ENCODE results near the gene PREX1. TPM values are rescaled to one million over a fixed set of nuclear protein-coding genes. Genes with fewer than 3 reads are reported as not detected.

The PREX1 gene
- total RNA-seq, 1 donor from 2014 or later, result 11.2 TPM

GRCh38 chr20:48850257-48850976, 22.6 kb upstream of the PREX1 start:
- no peak overlapping the region for H3K27ac ChIP-seq (replicated peaks)
- no peaks in the 10 kb centered on the region for H3K9me3 ChIP-seq (replicated peaks)
- no peaks in the 10 kb centered on the region for H3K27me3 ChIP-seq (ENCODE audit: low read depth)
- TF ChIP-seq, protein P1, sequence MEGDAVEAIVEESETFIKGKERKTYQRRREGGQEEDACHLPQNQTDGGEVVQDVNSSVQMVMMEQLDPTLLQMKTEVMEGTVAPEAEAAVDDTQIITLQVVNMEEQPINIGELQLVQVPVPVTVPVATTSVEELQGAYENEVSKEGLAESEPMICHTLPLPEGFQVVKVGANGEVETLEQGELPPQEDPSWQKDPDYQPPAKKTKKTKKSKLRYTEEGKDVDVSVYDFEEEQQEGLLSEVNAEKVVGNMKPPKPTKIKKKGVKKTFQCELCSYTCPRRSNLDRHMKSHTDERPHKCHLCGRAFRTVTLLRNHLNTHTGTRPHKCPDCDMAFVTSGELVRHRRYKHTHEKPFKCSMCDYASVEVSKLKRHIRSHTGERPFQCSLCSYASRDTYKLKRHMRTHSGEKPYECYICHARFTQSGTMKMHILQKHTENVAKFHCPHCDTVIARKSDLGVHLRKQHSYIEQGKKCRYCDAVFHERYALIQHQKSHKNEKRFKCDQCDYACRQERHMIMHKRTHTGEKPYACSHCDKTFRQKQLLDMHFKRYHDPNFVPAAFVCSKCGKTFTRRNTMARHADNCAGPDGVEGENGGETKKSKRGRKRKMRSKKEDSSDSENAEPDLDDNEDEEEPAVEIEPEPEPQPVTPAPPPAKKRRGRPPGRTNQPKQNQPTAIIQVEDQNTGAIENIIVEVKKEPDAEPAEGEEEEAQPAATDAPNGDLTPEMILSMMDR (IDR thresholded peaks at IDR 0.05; ENCODE audit: borderline replicate concordance), result no peak
- H3K4me3 ChIP-seq, result no peak overlapping the region
- no peaks in the 10 kb centered on the region for H3K36me3 ChIP-seq
- peaks cover 23% of the 10 kb centered on the region for H3K4me1 ChIP-seq
- DNase-seq, result no peak
- intact Hi-C loops (cut with micrococcal nuclease), result no loop called here

DNA sequence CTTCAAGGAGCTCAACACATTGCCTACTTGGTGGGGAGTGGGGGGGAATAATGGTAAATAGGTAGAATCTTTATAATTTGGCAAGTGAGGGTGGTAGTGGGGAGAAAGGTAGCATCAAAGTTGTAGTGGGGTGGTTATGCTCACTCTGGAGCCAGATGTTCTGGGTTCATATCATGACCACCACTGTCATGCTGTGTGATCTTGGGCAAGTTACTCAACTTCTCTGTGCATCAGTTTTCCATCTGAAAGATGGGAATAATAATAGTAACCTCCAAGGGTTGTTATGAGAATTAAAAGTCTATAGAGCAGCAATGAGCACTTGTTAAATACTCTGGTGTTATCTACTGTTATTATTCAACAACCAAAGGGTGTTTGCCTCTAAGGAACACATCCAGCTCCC, 22.0 kb upstream of the PREX1 start:
- no peaks in the 10 kb centered on the region for H3K36me3 ChIP-seq
- H3K27ac ChIP-seq (replicated peaks), result no peak overlapping the region
- peaks cover 23% of the 10 kb centered on the region for H3K4me1 ChIP-seq
- H3K4me3 ChIP-seq, result no peak overlapping the region
- TF ChIP-seq, protein P1 (IDR thresholded peaks at IDR 0.05; ENCODE audit: borderline replicate concordance), result no peak
- intact Hi-C loops (cut with micrococcal nuclease), result no loop called here
- DNase-seq, result no peak
- H3K9me3 ChIP-seq (replicated peaks), result no peaks in the 10 kb centered on the region
- H3K27me3 ChIP-seq (ENCODE audit: low read depth), result no peaks in the 10 kb centered on the region

DNA sequence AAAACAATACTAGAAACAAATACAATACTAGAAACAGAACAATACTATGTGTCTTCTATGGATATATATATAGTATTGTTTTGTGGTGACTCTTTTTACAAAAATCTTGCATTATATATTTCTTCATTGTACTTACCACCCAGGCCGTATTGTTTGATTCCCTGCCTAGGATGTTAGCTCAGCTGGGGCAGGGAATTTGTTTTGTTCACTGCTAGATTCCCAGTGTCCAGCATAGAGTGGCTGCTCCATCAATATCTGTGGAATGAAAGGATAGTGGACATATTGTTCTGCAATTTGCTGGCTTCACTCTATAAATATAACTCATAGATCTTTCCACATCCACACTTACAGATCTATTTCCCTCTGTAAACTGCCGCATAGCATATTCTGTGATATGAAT, 21.5 kb upstream of the PREX1 start:
- Histone ChIP-seq H3K36me3 (no peaks in the 10 kb centered on the region), H3K9me3 (replicated peaks) (no peaks in the 10 kb centered on the region), H3K4me3 (no peak overlapping the region), H3K27me3 (ENCODE audit: low read depth) (no peaks in the 10 kb centered on the region), H3K4me1 (peaks cover 22% of the 10 kb centered on the region), H3K27ac (replicated peaks) (no peak overlapping the region)
- TF ChIP-seq, protein P1 (IDR thresholded peaks at IDR 0.05; ENCODE audit: borderline replicate concordance), result no peak
- DNase-seq, result no peak
- intact Hi-C loops (cut with micrococcal nuclease), result no loop called here

DNA sequence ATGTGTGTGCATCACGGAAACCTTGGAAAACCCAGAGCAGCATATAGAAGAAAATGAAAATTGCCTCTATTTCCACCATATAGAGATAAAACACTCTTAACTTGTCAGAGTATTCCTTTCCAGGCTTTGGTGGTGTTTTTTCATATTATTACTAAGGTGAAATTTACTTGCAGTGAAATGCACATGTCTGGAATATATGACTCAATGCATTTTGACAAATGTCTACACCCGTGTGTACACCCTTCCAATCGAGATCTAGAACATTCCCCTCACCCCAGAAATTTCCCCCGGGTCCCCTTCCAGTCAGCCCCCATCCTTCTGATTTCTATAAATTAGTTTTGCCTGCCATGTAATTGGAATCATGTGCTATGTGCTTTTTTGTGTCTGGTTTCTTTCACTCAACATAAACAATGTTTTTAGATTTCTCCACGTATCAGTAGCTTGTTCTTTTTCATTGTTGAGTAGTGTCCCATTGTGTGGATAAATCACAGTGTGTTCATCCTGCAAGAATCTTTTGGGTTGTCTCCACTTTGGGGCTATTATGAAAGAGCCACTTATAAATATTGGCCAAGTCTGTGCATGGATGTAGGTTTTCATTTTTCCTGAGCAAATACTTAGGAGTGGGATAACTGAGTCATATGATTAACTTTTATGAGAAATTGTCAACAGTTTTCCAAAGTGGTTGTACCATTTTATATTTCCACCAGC, 19.9 kb upstream of the PREX1 start:
- no peaks in the 10 kb centered on the region for H3K27me3 ChIP-seq (ENCODE audit: low read depth)
- peaks cover 15% of the 10 kb centered on the region for H3K4me1 ChIP-seq
- TF ChIP-seq, protein P1 (IDR thresholded peaks at IDR 0.05; ENCODE audit: borderline replicate concordance), result no peak
- DNase-seq, result no peak
- H3K36me3 ChIP-seq, result no peaks in the 10 kb centered on the region
- no peaks in the 10 kb centered on the region for H3K9me3 ChIP-seq (replicated peaks)
- H3K4me3 ChIP-seq, result no peak overlapping the region
- intact Hi-C loops (cut with micrococcal nuclease), result no loop called here
- no peak overlapping the region for H3K27ac ChIP-seq (replicated peaks)

GRCh38 chr20:48846516-48847492, 19.0 kb upstream of the PREX1 start:
- no peaks in the 10 kb centered on the region for H3K36me3 ChIP-seq
- TF ChIP-seq, protein P1 (IDR thresholded peaks at IDR 0.05; ENCODE audit: borderline replicate concordance), result no peak
- DNase-seq, result no peak
- no peak overlapping the region for H3K27ac ChIP-seq (replicated peaks)
- H3K4me3 ChIP-seq, result no peak overlapping the region
- H3K9me3 ChIP-seq (replicated peaks), result no peaks in the 10 kb centered on the region
- peaks cover 15% of the 10 kb centered on the region for H3K4me1 ChIP-seq
- intact Hi-C loops (cut with micrococcal nuclease), result no loop called here
- no peaks in the 10 kb centered on the region for H3K27me3 ChIP-seq (ENCODE audit: low read depth)
